ENCODE measurements around the gene SNX20. TPM values are rescaled to one million over a fixed set of nuclear protein-coding genes. Genes with fewer than 3 reads are reported as not detected.

The SNX20 gene
- total and polyA plus RNA-seq, 8 donors: 1.3 to 17.6 (median 1.5) TPM

GRCh38 chr16:50640391-50640790 lies 40.7 kb downstream of the SNX20 start:
- Histone ChIP-seq H3K4me1 (no peaks in the 10 kb centered on the region), H3K4me3 (no peak overlapping the region), H3K9me3 (no peaks in the 10 kb centered on the region), H3K36me3 (no peaks in the 10 kb centered on the region), H3K27ac (no peak overlapping the region), H3K27me3 (peaks cover 0 to 5% of the 10 kb centered on the region in 2 donors)
- ATAC-seq (no peak), DNase-seq (no peak)
- intact Hi-C loops (cut with DNase I): no loop called here
- TF ChIP-seq, protein P1, sequence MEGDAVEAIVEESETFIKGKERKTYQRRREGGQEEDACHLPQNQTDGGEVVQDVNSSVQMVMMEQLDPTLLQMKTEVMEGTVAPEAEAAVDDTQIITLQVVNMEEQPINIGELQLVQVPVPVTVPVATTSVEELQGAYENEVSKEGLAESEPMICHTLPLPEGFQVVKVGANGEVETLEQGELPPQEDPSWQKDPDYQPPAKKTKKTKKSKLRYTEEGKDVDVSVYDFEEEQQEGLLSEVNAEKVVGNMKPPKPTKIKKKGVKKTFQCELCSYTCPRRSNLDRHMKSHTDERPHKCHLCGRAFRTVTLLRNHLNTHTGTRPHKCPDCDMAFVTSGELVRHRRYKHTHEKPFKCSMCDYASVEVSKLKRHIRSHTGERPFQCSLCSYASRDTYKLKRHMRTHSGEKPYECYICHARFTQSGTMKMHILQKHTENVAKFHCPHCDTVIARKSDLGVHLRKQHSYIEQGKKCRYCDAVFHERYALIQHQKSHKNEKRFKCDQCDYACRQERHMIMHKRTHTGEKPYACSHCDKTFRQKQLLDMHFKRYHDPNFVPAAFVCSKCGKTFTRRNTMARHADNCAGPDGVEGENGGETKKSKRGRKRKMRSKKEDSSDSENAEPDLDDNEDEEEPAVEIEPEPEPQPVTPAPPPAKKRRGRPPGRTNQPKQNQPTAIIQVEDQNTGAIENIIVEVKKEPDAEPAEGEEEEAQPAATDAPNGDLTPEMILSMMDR (IDR thresholded peaks at IDR 0.05): no peak

DNA sequence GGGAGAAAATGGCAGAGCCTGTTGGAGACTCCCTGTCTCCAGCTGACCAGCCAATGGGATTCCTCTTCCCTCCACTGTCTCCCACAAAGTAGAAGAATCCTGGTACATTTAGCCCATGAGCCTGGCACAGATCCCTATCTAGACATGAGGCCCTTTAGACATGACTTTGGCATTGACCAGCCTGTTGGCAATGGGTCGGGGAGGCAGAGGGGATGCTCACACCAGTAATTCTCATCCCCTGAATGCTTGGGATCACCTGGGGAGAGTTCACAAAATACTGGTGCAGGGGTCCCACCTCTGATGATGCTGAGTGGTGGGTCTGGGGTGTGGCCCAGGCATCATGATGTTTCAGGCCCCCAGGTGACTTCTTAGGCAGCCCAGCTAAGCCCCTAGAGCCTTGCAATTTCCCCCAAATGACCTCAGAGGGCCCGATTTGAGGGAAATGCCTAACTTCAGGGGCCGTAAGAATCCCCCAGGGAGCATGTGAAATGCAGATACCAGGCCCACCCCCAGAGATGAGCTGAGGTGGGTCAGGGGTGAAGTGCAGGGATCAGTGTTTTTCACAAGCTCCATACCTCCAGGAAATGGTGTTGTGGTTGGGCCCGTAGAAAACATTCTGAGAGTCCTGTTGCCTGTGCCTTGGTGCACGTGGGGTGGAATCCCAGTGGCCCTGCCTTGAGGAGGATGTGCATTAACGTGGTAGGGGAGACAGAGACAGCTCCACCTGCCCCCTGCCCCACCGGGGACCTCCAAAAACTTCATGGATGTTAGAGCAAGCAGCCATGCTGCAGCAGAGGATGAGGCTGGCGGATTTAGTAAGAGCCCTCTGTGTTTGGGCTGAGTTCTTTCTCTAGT lies 42.1 kb downstream of the SNX20 start:
- no peak for DNase-seq
- Histone ChIP-seq H3K4me1 (no peaks in the 10 kb centered on the region), H3K27me3 (peaks cover 0 to 5% of the 10 kb centered on the region in 2 donors), H3K36me3 (no peaks in the 10 kb centered on the region), H3K4me3 (no peak overlapping the region), H3K27ac (no peak overlapping the region), H3K9me3 (no peaks in the 10 kb centered on the region)
- intact Hi-C loops (cut with DNase I): no loop called here
- TF ChIP-seq, protein P1 (IDR thresholded peaks at IDR 0.05): no peak
- ATAC-seq: no peak

DNA sequence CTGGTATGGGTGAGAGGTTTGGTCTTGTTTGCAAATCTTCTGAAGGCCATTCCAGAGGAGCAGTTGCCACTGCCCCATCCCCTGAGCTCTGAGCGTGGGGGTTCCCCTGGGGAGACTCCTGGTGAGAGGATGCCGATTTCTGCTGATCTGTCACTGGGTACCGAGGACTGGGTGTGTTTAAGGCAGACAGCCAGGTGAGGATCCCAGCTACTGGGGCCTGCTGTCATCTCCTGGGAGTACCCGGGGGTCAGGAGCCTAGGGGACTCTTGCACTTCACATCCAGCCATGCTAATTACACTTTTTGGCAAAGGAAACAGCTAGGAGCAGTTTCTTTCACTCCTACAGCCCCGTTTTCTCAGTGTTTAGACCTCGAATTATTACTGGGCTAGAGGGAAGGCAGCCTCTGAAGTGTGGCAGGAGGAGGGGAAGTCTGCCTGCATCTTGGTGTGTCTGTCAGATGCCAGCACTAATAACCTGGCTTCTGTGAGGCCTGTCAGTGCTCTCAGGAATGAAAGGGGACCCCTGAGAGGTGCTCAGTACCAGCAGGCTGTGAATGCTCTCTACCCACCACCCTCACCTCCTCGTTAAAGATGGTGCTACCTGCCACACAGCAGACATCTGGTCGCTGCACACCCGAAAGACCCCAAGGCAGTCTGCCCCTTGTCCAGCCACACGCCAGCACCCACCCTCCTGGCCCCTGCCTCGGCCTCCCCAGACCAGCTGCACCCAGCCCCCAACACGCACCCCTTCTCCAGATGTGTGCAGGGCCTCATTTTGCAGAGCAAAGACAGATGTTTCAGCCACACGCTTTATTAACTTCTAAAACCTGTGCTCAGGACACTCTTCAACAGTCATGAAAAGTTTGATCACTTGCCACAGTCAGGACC lies 43.2 kb downstream of the SNX20 start:
- Histone ChIP-seq H3K4me3 (no peak overlapping the region), H3K27me3 (peaks cover 0 to 5% of the 10 kb centered on the region in 2 donors), H3K9me3 (no peaks in the 10 kb centered on the region), H3K36me3 (no peaks in the 10 kb centered on the region), H3K4me1 (no peaks in the 10 kb centered on the region), H3K27ac (no peak overlapping the region)
- no peak for ATAC-seq
- TF ChIP-seq, protein P1 (IDR thresholded peaks at IDR 0.05): no peak
- DNase-seq: no peak
- intact Hi-C loops (cut with DNase I): no loop called here

- ATAC-seq (no peak), DNase-seq (no peak)
- intact Hi-C loops (cut with DNase I): no loop called here
- Histone ChIP-seq H3K27ac (no peak overlapping the region), H3K9me3 (no peaks in the 10 kb centered on the region), H3K4me3 (no peak overlapping the region), H3K36me3 (no peaks in the 10 kb centered on the region), H3K27me3 (peaks cover 0 to 5% of the 10 kb centered on the region in 2 donors), H3K4me1 (no peaks in the 10 kb centered on the region)
- TF ChIP-seq, protein P1 (IDR thresholded peaks at IDR 0.05): no peak
These were observed 44.2 kb downstream of the SNX20 start for GRCh38 chr16:50636753-50637374.

Measured in left lung (tissue), 10 donors.